COLO668 (cell line): ENCODE measurements around the gene CD101.
A peak's percentile ranks its signal among the peaks of the same experiment; 100 is the strongest.

Experiments used
- DNase-seq: peaks from one replicate; lab custom pipeline; 2025; ENCODE audit not compliant: unreplicated experiment; lab: John Stamatoyannopoulos, UW

The CD101 gene

GRCh38 chr1:117051224-117052064 is 49.9 kb downstream of the CD101 start:
- DNase-seq: no peak

- no peak for DNase-seq
Measured at GRCh38 chr1:117054068-117054467, 52.5 kb downstream of the CD101 start.

GRCh38 chr1:117058810-117059209 is 57.2 kb downstream of the CD101 start:
- DNase-seq: no peak

GRCh38 chr1:117059334-117059677 is 57.7 kb downstream of the CD101 start:
- peak; percentile 86 for DNase-seq

GRCh38 chr1:117059678-117060440 is 58.3 kb downstream of the CD101 start, which contains the start of gene TTF2:
Gene TTF2, plus strand, starts transcription at chr1:117060326. Its CDS starts 21 bp downstream, at chr1:117060347.
- peak; percentile 96 for DNase-seq

GRCh38 chr1:117060441-117061317 is 59.1 kb downstream of the CD101 start:
- peak; percentile 53 for DNase-seq

GRCh38 chr1:117061986-117062415 is 60.4 kb downstream of the CD101 start:
- no peak for DNase-seq

- DNase-seq: no peak
Measured at GRCh38 chr1:117066367-117066766, 64.8 kb downstream of the CD101 start.

- DNase-seq: peak; percentile 39
Measured at GRCh38 chr1:117067533-117068370, 66.2 kb downstream of the CD101 start.

- no peak for DNase-seq
Measured at GRCh38 chr1:117068580-117068979, 67.0 kb downstream of the CD101 start.

GRCh38 chr1:117069220-117069844 is 67.8 kb downstream of the CD101 start:
- no peak for DNase-seq

GRCh38 chr1:117070124-117070523 is 68.6 kb downstream of the CD101 start:
- DNase-seq: no peak

- DNase-seq: no peak
Measured at GRCh38 chr1:117076648-117077047, 75.1 kb downstream of the CD101 start.

- no peak for DNase-seq
Measured at GRCh38 chr1:117077267-117077666, 75.7 kb downstream of the CD101 start.

GRCh38 chr1:117079737-117080136 is 78.2 kb downstream of the CD101 start:
- no peak for DNase-seq

- no peak for DNase-seq
Measured at GRCh38 chr1:117084231-117084630, 82.7 kb downstream of the CD101 start.
